GM23338 (cell line): Measurements from ENCODE around the gene CCN5. TPM values are rescaled to one million over a fixed set of nuclear protein-coding genes. Genes with fewer than 3 reads are reported as not detected.

ENCODE experiments used
- ATAC-seq: fragments of 200-7000 bp; cut with Tn5 transposase; 3 replicates; pipeline ENCODE4 v1.9.1; 2020
- DNase-seq: peaks from one replicate; pipeline ENCODE4 v3.0.0-alpha.2; 2015; ENCODE audit warnings: low spot score
- H2AFZ ChIP-seq: fragments of 200-600 bp; sonication (generic); 2 replicates; pipeline ENCODE4 v1.8.0; 2016; ENCODE audit warnings: antibody characterized with exemption, mild to moderate bottlenecking, moderate library complexity
- H3F3A ChIP-seq: fragments of 200-600 bp; sonication (generic); replicated peaks from 2 replicates; pipeline ENCODE4 v1.8.0; 2017; ENCODE audit warnings: antibody characterized with exemption, mixed run types, low read depth
- H3K27ac ChIP-seq: fragments of 200-600 bp; sonication (generic); 2 replicates; pipeline ENCODE4 v1.6.1; 2016; ENCODE audit warnings: low read depth
- H3K27me3 ChIP-seq: fragments of 200-600 bp; sonication (generic); 2 replicates; pipeline ENCODE4 v1.8.0; 2016; ENCODE audit warnings: mild to moderate bottlenecking, mixed run types, moderate library complexity; ENCODE audit not compliant: insufficient read depth
- H3K36me3 ChIP-seq: fragments of 200-600 bp; sonication (generic); 2 replicates; pipeline ENCODE4 v1.8.0; 2016; ENCODE audit warnings: mild to moderate bottlenecking; ENCODE audit not compliant: insufficient read depth
- H3K4me1 ChIP-seq: fragments of 200-600 bp; sonication (generic); 2 replicates; pipeline ENCODE4 v1.8.0; 2016; ENCODE audit warnings: mild to moderate bottlenecking, moderate library complexity; ENCODE audit not compliant: insufficient read depth
- H3K4me2 ChIP-seq: fragments of 200-600 bp; sonication (generic); 2 replicates; pipeline ENCODE4 v1.7.1; 2017; ENCODE audit warnings: mixed run types
- H3K4me3 ChIP-seq: fragments of 200-600 bp; sonication (generic); 2 replicates; pipeline ENCODE4 v1.6.1; 2016; ENCODE audit warnings: mixed run types
- H3K79me2 ChIP-seq: fragments of 200-600 bp; sonication (generic); replicated peaks from 2 replicates; pipeline ENCODE4 v1.8.0; 2017; ENCODE audit warnings: mild to moderate bottlenecking; ENCODE audit not compliant: insufficient read depth
- H3K9me2 ChIP-seq: fragments of 200-600 bp; sonication (generic); 2 replicates; pipeline ENCODE4 v1.8.0; 2017; ENCODE audit not compliant: insufficient read depth
- H4K20me1 ChIP-seq: fragments of 200-600 bp; sonication (generic); replicated peaks from 2 replicates; pipeline ENCODE4 v1.8.0; 2017; ENCODE audit warnings: mild to moderate bottlenecking; ENCODE audit not compliant: insufficient read depth
- H3K27ac Mint-ChIP-seq: 2 replicates; pipeline ENCODE4 v1.8.0; 2020; ENCODE audit warnings: inconsistent platforms, mild to moderate bottlenecking, moderate library complexity, mixed read lengths
- H3K27me3 Mint-ChIP-seq: 3 replicates; pipeline ENCODE4 v1.8.0; 2022; ENCODE audit warnings: low read depth, mild to moderate bottlenecking, moderate library complexity, mixed read lengths, inconsistent platforms; ENCODE audit not compliant: insufficient read depth, poor library complexity
- H3K36me3 Mint-ChIP-seq: 3 replicates; pipeline ENCODE4 v1.8.0; 2021; ENCODE audit warnings: low read depth, mild to moderate bottlenecking, inconsistent platforms, moderate library complexity, mixed read lengths
- H3K4me1 Mint-ChIP-seq: 3 replicates; pipeline ENCODE4 v1.8.0; 2020; ENCODE audit warnings: mild to moderate bottlenecking, inconsistent platforms, mixed read lengths
- H3K4me3 Mint-ChIP-seq: 3 replicates; pipeline ENCODE4 v1.8.0; 2021; ENCODE audit warnings: moderate library complexity, mild to moderate bottlenecking, inconsistent platforms, mixed read lengths
- H3K9me3 Mint-ChIP-seq: 3 replicates; pipeline ENCODE4 v1.8.0; 2020; ENCODE audit warnings: moderate library complexity, mild to moderate bottlenecking, inconsistent platforms, mixed read lengths
- EZH2phosphoT487 ChIP-seq: fragments of 200-600 bp; sonication (generic); IDR thresholded peaks from one replicate; pipeline ENCODE4 v1.8.1; 2018; ENCODE audit warnings: antibody characterized with exemption; ENCODE audit not compliant: unreplicated experiment
- NANOG ChIP-seq: IDR thresholded peaks from 2 replicates; pipeline ENCODE4 v1.6.1; 2016; ENCODE audit warnings: antibody characterized with exemption, borderline replicate concordance
- REST ChIP-seq: IDR thresholded peaks from one replicate; pipeline ENCODE4 v1.6.1; 2018; ENCODE audit warnings: antibody characterized with exemption; ENCODE audit not compliant: unreplicated experiment
- polyA plus RNA-seq: library from polyadenylated mRNA; unstranded; fragments of >200 nt; fragmentation: Nextera tagmentation; extraction: Ambion mirVana; gene quantifications from 2 replicates; pipeline ENCODE4 v1.2.1, GENCODE V29; 2016
- total RNA-seq: library from RNA; depleted of rRNA; stranded (reverse); fragments of >200 nt; shearing (Covaris generic); gene quantifications from 2 replicates; pipeline ENCODE4 v1.2.3, GENCODE V29; 2014
- TF ChIP-seq, protein P1 (sequence below): fragments of 250-450 bp; sonication (Bioruptor Pico); IDR thresholded peaks from 2 replicates; pipeline ENCODE4 v1.5.0; 2020; ENCODE audit warnings: mild to moderate bottlenecking, moderate library complexity

The CCN5 gene
- total and polyA plus RNA-seq, 2 experiments from 2014 or later: not detected

DNA sequence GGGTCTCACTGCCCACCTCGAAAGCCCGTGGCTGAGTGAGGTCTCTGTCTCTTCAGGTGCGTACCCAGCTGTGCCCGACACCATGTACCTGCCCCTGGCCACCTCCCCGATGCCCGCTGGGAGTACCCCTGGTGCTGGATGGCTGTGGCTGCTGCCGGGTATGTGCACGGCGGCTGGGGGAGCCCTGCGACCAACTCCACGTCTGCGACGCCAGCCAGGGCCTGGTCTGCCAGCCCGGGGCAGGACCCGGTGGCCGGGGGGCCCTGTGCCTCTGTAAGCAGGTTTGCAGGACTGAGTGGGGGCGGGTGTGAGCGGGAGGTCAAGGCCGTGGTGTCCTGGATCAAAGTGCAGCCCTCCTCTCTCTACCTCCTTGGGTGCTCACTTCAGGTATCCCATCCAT is 4.7 kb downstream of the CCN5 start (continued):
- TF ChIP-seq, protein P1, sequence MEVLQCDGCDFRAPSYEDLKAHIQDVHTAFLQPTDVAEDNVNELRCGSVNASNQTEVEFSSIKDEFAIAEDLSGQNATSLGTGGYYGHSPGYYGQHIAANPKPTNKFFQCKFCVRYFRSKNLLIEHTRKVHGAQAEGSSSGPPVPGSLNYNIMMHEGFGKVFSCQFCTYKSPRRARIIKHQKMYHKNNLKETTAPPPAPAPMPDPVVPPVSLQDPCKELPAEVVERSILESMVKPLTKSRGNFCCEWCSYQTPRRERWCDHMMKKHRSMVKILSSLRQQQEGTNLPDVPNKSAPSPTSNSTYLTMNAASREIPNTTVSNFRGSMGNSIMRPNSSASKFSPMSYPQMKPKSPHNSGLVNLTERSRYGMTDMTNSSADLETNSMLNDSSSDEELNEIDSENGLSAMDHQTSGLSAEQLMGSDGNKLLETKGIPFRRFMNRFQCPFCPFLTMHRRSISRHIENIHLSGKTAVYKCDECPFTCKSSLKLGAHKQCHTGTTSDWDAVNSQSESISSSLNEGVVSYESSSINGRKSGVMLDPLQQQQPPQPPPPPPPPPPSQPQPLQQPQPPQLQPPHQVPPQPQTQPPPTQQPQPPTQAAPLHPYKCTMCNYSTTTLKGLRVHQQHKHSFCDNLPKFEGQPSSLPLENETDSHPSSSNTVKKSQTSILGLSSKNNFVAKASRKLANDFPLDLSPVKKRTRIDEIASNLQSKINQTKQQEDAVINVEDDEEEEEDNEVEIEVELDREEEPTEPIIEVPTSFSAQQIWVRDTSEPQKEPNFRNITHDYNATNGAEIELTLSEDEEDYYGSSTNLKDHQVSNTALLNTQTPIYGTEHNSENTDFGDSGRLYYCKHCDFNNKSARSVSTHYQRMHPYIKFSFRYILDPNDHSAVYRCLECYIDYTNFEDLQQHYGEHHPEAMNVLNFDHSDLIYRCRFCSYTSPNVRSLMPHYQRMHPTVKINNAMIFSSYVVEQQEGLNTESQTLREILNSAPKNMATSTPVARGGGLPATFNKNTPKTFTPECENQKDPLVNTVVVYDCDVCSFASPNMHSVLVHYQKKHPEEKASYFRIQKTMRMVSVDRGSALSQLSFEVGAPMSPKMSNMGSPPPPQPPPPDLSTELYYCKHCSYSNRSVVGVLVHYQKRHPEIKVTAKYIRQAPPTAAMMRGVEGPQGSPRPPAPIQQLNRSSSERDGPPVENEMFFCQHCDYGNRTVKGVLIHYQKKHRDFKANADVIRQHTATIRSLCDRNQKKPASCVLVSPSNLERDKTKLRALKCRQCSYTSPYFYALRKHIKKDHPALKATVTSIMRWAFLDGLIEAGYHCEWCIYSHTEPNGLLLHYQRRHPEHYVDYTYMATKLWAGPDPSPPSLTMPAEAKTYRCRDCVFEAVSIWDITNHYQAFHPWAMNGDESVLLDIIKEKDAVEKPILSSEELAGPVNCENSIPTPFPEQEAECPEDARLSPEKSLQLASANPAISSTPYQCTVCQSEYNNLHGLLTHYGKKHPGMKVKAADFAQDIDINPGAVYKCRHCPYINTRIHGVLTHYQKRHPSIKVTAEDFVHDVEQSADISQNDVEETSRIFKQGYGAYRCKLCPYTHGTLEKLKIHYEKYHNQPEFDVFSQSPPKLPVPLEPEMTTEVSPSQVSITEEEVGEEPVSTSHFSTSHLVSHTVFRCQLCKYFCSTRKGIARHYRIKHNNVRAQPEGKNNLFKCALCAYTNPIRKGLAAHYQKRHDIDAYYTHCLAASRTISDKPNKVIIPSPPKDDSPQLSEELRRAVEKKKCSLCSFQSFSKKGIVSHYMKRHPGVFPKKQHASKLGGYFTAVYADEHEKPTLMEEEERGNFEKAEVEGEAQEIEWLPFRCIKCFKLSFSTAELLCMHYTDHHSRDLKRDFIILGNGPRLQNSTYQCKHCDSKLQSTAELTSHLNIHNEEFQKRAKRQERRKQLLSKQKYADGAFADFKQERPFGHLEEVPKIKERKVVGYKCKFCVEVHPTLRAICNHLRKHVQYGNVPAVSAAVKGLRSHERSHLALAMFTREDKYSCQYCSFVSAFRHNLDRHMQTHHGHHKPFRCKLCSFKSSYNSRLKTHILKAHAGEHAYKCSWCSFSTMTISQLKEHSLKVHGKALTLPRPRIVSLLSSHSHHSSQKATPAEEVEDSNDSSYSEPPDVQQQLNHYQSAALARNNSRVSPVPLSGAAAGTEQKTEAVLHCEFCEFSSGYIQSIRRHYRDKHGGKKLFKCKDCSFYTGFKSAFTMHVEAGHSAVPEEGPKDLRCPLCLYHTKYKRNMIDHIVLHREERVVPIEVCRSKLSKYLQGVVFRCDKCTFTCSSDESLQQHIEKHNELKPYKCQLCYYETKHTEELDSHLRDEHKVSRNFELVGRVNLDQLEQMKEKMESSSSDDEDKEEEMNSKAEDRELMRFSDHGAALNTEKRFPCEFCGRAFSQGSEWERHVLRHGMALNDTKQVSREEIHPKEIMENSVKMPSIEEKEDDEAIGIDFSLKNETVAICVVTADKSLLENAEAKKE (CRISPR knock-in tag): no peak

- Histone ChIP-seq H3K79me2 (no peaks in the 10 kb centered on the region), H3K4me1 (no peaks in the 10 kb centered on the region; the same call in 1 of the 2 replicates), H2AFZ (no peak overlapping the region), H4K20me1 (no peaks in the 10 kb centered on the region), H3K36me3 (no peaks in the 10 kb centered on the region), H3K27me3 (no peaks in the 10 kb centered on the region), H3K9me2 (no peaks in the 10 kb centered on the region), H3K4me2 (no peak overlapping the region), H3F3A (no peaks in the 10 kb centered on the region), H3K4me3 (no peak overlapping the region), H3K27ac (no peak overlapping the region)
- ATAC-seq (no peak), DNase-seq (no peak)
- Mint-ChIP-seq H3K4me1 (peaks cover 4% of the 10 kb centered on the region; the same call in 2 of the 3 replicates), H3K4me3 (no peak overlapping the region), H3K36me3 (no peaks in the 10 kb centered on the region), H3K27ac (no peak overlapping the region), H3K9me3 (no peaks in the 10 kb centered on the region), H3K27me3 (peaks cover 8% of the 10 kb centered on the region)
- TF ChIP-seq NANOG: no peak
- TF ChIP-seq, protein P1 (CRISPR knock-in tag): no peak
- TF ChIP-seq EZH2phosphoT487: no peak
- TF ChIP-seq REST: no peak
These were observed 5.4 kb downstream of the CCN5 start for GRCh38 chr20:44720621-44720996.
